ENCODE measurements around the gene PTDSS2. TPM values are rescaled to one million over a fixed set of nuclear protein-coding genes. Genes with fewer than 3 reads are reported as not detected.

Gene PTDSS2
- total RNA-seq, 4 donors from 2014 or later: 23.9 to 58.3 (median 30.2) TPM

DNA sequence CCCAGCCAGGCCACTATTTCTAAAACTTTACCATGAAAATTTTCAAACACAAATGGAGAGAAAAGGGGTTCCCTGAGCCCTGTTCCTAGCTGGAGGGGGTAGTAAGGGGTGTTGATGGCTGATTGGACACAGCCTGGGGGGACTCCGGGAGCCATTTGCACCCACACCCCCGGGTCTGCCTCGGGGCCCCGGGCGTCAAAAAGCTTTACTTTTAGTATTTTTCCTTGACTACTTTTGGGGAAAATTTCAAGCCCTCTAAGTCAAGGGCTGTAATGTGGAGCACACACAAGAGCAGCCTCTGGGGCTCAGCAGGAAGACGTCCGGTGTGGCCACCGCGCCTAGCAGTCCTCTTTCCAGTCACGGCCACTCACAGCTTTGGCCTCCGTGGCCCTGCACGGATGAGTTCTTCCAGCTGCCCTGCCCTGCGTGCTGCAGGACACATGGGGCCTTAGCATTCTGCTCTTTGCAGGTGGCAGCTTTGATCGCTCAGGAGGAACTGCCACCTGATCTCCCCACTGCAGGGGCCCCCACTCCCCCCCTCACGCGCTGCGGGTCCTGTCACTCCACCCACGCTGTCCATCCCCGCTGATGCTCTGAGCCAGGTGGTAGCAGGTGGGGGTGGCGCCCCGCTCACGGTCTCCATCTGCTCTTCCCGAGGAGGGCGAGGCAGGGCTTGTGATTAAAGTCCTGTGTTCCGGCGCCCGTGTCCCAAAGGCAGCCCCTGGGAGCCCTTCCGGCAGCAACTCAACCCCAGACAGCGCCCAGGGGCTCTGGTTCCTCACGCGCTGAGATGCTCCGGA is 42.5 kb downstream of the PTDSS2 start:
- no peak for DNase-seq (ENCODE audit: extremely low spot score)
- 82% methylated on average over 31 of the region's 32 CpGs for WGBS
- H3K9me3 ChIP-seq: no peaks in the 10 kb centered on the region
- no peaks in the 10 kb centered on the region for H3K27me3 ChIP-seq
- H3K4me3 ChIP-seq: no peak overlapping the region
- intact Hi-C loops (cut with DNase I): no loop called here
- H3K27ac ChIP-seq (replicated peaks in 1 of 4): no peak overlapping the region
- H3K36me3 ChIP-seq: peaks cover 37 to 91% (median 88%) of the 10 kb centered on the region in 4 donors
- TF ChIP-seq EP300 (IDR thresholded peaks at IDR 0.05): no peak
- TF ChIP-seq POLR2A (IDR thresholded peaks at IDR 0.05; ENCODE audit: low read depth): no peak
- TF ChIP-seq, protein P1, sequence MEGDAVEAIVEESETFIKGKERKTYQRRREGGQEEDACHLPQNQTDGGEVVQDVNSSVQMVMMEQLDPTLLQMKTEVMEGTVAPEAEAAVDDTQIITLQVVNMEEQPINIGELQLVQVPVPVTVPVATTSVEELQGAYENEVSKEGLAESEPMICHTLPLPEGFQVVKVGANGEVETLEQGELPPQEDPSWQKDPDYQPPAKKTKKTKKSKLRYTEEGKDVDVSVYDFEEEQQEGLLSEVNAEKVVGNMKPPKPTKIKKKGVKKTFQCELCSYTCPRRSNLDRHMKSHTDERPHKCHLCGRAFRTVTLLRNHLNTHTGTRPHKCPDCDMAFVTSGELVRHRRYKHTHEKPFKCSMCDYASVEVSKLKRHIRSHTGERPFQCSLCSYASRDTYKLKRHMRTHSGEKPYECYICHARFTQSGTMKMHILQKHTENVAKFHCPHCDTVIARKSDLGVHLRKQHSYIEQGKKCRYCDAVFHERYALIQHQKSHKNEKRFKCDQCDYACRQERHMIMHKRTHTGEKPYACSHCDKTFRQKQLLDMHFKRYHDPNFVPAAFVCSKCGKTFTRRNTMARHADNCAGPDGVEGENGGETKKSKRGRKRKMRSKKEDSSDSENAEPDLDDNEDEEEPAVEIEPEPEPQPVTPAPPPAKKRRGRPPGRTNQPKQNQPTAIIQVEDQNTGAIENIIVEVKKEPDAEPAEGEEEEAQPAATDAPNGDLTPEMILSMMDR (IDR thresholded peaks at IDR 0.05): no peak
- TF ChIP-seq POLR2AphosphoS5 (IDR thresholded peaks at IDR 0.05): no peak
- no peaks in the 10 kb centered on the region for H3K4me1 ChIP-seq

DNA sequence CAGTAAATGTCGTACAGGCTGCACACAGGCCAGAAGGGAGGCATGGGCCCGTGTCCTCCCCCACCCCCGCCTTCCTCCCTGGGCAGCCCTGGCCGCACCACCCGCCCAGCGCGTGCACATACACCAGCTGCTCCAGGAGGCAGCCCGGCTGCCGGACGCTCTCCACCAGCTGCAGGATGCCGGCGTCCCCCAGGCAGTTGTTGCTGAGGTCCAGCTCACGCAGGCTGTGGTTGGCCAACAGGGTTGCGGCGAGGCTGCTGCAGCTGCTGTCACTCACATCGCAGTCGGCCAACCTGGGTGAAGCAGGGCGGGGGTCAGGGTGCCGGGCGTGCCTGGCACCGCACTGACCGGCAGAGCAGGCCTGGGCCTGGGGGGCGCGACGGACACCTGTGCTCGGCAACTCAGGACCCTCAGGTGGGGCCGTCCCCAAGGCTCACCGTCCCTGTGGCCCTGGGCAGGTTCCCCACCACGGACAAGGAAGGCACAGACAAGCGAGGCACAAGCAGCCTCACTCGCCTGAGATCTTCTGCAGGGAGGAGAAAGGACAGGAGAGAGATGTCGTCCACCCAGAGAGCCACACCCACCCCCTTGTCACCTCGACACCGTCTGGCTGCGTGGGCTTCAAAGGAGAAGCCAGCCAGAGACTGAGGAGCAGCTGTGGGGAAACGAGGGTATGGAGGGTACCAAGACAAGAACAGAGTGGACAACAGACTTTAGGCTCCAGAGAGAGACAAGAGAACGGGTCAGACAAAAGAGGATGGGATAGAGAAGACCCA is 44.9 kb downstream of the PTDSS2 start:
- DNase-seq (ENCODE audit: extremely low spot score): no peak
- peaks cover 56 to 92% (median 88%) of the 10 kb centered on the region in 4 donors for H3K36me3 ChIP-seq

DNA sequence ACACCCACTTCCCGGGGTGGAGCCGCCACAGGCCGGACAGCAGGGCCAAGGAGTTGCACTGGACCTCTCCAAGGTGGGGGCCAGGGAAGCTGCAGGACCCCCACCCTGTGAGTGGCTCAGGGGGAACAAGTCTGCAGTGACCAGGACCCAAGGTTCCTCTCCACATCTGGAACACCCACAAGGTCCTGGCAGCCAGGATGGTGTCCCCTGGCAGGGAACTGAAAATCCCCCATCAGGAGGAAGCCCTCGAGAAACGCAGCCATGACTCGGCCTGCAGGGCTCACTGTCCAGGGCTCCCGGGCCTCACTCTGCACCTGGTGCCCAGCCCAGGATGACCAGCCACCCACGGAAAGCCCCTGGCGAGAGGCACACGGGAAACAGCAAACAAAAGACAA is 45.5 kb downstream of the PTDSS2 start:
- intact Hi-C loops (cut with DNase I): no loop called here
- no peak overlapping the region for H3K4me3 ChIP-seq
- H3K9me3 ChIP-seq: no peaks in the 10 kb centered on the region
- H3K27me3 ChIP-seq: no peaks in the 10 kb centered on the region
- H3K4me1 ChIP-seq: peaks cover 0 to 11% (median 0%) of the 10 kb centered on the region in 4 donors
- no peak for DNase-seq (ENCODE audit: extremely low spot score)
- no peak overlapping the region for H3K27ac ChIP-seq (replicated peaks in 1 of 4)
- TF ChIP-seq EP300 (IDR thresholded peaks at IDR 0.05) (no peak), POLR2A (IDR thresholded peaks at IDR 0.05; ENCODE audit: low read depth) (no peak), POLR2AphosphoS5 (IDR thresholded peaks at IDR 0.05) (no peak)
- TF ChIP-seq, protein P1 (IDR thresholded peaks at IDR 0.05): no peak
- peaks cover 61 to 92% (median 88%) of the 10 kb centered on the region in 4 donors for H3K36me3 ChIP-seq
- 58% methylated on average over 10 of the region's 10 CpGs for WGBS

More for the DNA sequence above, 44.9 kb downstream of the PTDSS2 start:
- H3K27me3 ChIP-seq: no peaks in the 10 kb centered on the region
- H3K4me1 ChIP-seq: peaks cover 0 to 8% (median 0%) of the 10 kb centered on the region in 4 donors
- H3K9me3 ChIP-seq: no peaks in the 10 kb centered on the region
- TF ChIP-seq POLR2A (IDR thresholded peaks at IDR 0.05; ENCODE audit: low read depth) (no peak), POLR2AphosphoS5 (IDR thresholded peaks at IDR 0.05) (no peak), EP300 (IDR thresholded peaks at IDR 0.05) (no peak)
- TF ChIP-seq, protein P1 (IDR thresholded peaks at IDR 0.05): no peak
- H3K27ac ChIP-seq (replicated peaks in 1 of 4): no peak overlapping the region
- intact Hi-C loops (cut with DNase I): no loop called here
- H3K4me3 ChIP-seq: no peak overlapping the region
- 82% methylated on average over 20 of the region's 37 CpGs for WGBS

DNA sequence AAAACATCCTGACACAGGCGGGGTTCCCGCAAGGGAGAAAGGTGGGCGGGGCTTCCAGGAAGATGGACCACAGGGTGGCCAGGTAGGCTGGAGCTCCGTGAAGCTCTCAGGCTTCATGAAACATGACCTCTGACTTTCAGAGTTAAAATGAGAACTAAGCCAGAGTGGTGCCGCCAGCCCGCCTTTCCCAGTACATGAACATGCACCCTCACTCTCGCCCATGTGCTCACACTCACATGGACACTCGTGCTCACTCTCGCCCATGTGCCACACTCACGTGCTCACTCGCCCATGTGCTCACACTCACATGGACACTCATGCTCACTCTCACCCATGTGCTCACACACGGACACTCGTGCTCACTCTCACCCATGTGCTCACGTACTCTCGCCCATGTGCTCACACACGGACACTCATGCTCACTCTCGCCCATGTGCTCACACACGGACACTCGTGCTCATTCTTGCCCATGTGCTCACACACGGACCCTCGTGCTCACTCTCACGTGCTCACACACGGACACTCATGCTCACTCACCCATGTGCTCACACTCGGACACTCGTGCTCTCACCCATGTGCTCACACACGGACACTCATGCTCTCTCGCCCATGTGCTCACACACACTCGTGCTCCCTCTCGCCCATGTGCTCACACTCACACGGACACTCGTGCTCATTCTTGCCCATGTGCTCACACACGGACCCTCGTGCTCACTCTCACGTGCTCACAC is 46.9 kb downstream of the PTDSS2 start:
- no peak overlapping the region for H3K4me3 ChIP-seq
- H3K4me1 ChIP-seq: peaks cover 3 to 18% (median 5%) of the 10 kb centered on the region in 4 donors
- no peak overlapping the region for H3K27ac ChIP-seq (replicated peaks in 1 of 4)
- peaks cover 71 to 97% (median 93%) of the 10 kb centered on the region in 4 donors for H3K36me3 ChIP-seq
- DNase-seq (ENCODE audit: extremely low spot score): no peak
- intact Hi-C loops (cut with DNase I): no loop called here
- H3K27me3 ChIP-seq: no peaks in the 10 kb centered on the region
- H3K9me3 ChIP-seq: no peaks in the 10 kb centered on the region
- TF ChIP-seq EP300 (IDR thresholded peaks at IDR 0.05): no peak
- TF ChIP-seq POLR2A (IDR thresholded peaks at IDR 0.05; ENCODE audit: low read depth): no peak
- TF ChIP-seq, protein P1 (IDR thresholded peaks at IDR 0.05): no peak
- no peak for TF ChIP-seq POLR2AphosphoS5 (IDR thresholded peaks at IDR 0.05)
- 92% methylated on average over 34 of the region's 34 CpGs for WGBS
